Measurements from ENCODE around the gene PAPPA2.

PAPPA2 gene

DNA sequence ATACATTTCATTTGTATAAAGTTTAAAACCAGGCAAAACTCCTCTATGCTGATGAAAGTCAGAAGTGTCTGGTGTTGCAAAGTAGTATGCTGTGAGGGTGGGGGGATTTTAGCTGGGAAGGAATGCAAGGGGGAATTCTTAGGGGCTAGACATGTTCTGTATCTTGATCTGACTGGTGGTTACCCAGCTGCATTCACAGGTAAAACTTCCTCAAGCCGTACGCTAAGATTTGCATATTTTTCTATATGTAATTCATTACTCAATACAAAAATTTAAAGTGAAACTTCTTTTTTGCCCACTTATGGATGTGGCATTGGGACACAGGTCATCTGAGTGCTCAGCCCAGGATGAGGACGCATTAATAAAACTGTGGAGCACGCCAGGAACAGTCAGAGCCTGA is 323.3 kb downstream of the PAPPA2 start (continued):
- TF ChIP-seq, protein P1, sequence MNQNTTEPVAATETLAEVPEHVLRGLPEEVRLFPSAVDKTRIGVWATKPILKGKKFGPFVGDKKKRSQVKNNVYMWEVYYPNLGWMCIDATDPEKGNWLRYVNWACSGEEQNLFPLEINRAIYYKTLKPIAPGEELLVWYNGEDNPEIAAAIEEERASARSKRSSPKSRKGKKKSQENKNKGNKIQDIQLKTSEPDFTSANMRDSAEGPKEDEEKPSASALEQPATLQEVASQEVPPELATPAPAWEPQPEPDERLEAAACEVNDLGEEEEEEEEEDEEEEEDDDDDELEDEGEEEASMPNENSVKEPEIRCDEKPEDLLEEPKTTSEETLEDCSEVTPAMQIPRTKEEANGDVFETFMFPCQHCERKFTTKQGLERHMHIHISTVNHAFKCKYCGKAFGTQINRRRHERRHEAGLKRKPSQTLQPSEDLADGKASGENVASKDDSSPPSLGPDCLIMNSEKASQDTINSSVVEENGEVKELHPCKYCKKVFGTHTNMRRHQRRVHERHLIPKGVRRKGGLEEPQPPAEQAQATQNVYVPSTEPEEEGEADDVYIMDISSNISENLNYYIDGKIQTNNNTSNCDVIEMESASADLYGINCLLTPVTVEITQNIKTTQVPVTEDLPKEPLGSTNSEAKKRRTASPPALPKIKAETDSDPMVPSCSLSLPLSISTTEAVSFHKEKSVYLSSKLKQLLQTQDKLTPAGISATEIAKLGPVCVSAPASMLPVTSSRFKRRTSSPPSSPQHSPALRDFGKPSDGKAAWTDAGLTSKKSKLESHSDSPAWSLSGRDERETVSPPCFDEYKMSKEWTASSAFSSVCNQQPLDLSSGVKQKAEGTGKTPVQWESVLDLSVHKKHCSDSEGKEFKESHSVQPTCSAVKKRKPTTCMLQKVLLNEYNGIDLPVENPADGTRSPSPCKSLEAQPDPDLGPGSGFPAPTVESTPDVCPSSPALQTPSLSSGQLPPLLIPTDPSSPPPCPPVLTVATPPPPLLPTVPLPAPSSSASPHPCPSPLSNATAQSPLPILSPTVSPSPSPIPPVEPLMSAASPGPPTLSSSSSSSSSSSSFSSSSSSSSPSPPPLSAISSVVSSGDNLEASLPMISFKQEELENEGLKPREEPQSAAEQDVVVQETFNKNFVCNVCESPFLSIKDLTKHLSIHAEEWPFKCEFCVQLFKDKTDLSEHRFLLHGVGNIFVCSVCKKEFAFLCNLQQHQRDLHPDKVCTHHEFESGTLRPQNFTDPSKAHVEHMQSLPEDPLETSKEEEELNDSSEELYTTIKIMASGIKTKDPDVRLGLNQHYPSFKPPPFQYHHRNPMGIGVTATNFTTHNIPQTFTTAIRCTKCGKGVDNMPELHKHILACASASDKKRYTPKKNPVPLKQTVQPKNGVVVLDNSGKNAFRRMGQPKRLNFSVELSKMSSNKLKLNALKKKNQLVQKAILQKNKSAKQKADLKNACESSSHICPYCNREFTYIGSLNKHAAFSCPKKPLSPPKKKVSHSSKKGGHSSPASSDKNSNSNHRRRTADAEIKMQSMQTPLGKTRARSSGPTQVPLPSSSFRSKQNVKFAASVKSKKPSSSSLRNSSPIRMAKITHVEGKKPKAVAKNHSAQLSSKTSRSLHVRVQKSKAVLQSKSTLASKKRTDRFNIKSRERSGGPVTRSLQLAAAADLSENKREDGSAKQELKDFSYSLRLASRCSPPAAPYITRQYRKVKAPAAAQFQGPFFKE (tag by site-specific recombination; IDR thresholded peaks at IDR 0.05; ENCODE audit: borderline replicate concordance): no peak
- TF ChIP-seq ZNF138 (tag by site-specific recombination; IDR thresholded peaks at IDR 0.05; ENCODE audit: borderline replicate concordance) (no peak), ZNF426 (tag by site-specific recombination; IDR thresholded peaks at IDR 0.05) (no peak), ZNF114 (tag by site-specific recombination; IDR thresholded peaks at IDR 0.05) (no peak), ZNF366 (tag by site-specific recombination; conservative IDR thresholded peaks at IDR 0.05) (no peak), SP7 (tag by site-specific recombination; IDR thresholded peaks at IDR 0.05) (no peak), ZNF514 (tag by site-specific recombination; IDR thresholded peaks at IDR 0.05) (no peak), ZNF776 (tag by site-specific recombination; IDR thresholded peaks at IDR 0.05; ENCODE audit: borderline replicate concordance) (no peak), ZNF777 (tag by site-specific recombination; IDR thresholded peaks at IDR 0.05; ENCODE audit: borderline replicate concordance) (no peak), ZNF510 (tag by site-specific recombination; IDR thresholded peaks at IDR 0.05; ENCODE audit: insufficient replicate concordance) (no peak)
- TF ChIP-seq, protein P2, sequence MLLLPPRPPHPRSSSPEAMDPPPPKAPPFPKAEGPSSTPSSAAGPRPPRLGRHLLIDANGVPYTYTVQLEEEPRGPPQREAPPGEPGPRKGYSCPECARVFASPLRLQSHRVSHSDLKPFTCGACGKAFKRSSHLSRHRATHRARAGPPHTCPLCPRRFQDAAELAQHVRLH (tag by site-specific recombination; IDR thresholded peaks at IDR 0.05): no peak
- TF ChIP-seq, protein P3, sequence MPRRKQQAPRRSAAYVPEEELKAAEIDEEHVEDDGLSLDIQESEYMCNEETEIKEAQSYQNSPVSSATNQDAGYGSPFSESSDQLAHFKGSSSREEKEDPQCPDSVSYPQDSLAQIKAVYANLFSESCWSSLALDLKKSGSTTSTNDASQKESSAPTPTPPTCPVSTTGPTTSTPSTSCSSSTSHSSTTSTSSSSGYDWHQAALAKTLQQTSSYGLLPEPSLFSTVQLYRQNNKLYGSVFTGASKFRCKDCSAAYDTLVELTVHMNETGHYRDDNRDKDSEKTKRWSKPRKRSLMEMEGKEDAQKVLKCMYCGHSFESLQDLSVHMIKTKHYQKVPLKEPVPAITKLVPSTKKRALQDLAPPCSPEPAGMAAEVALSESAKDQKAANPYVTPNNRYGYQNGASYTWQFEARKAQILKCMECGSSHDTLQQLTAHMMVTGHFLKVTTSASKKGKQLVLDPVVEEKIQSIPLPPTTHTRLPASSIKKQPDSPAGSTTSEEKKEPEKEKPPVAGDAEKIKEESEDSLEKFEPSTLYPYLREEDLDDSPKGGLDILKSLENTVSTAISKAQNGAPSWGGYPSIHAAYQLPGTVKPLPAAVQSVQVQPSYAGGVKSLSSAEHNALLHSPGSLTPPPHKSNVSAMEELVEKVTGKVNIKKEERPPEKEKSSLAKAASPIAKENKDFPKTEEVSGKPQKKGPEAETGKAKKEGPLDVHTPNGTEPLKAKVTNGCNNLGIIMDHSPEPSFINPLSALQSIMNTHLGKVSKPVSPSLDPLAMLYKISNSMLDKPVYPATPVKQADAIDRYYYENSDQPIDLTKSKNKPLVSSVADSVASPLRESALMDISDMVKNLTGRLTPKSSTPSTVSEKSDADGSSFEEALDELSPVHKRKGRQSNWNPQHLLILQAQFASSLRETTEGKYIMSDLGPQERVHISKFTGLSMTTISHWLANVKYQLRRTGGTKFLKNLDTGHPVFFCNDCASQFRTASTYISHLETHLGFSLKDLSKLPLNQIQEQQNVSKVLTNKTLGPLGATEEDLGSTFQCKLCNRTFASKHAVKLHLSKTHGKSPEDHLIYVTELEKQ (tag by site-specific recombination; IDR thresholded peaks at IDR 0.05; ENCODE audit: borderline replicate concordance): no peak
- TF ChIP-seq, protein P4, sequence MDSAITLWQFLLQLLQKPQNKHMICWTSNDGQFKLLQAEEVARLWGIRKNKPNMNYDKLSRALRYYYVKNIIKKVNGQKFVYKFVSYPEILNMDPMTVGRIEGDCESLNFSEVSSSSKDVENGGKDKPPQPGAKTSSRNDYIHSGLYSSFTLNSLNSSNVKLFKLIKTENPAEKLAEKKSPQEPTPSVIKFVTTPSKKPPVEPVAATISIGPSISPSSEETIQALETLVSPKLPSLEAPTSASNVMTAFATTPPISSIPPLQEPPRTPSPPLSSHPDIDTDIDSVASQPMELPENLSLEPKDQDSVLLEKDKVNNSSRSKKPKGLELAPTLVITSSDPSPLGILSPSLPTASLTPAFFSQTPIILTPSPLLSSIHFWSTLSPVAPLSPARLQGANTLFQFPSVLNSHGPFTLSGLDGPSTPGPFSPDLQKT (IDR thresholded peaks at IDR 0.05; ENCODE audit: borderline replicate concordance, low read depth, low read length): no peak

DNA sequence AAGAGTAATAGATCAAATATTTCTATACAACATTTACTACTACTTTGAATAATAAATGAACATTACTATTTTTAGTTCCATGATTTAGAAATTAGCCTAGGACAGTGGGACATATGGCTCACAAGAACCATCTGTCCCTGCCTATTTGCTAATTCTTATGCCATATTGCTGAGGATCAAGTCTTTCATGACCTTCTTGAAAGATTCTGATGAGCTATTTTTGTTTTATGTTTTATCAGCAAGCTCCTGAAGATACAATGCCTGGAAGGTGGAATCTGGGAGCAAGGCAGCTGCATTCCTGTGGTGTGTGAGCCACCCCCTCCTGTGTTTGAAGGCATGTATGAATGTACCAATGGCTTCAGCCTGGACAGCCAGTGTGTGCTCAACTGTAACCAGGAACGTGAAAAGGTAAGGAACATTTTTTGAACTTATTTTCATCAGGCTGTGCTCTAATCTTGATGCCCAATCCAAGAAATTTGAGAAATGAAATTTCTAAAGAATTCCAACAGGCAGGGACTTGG is 326.7 kb downstream of the PAPPA2 start:
- POLR2A ChIA-PET: no interaction called here
- CTCF ChIA-PET: interaction anchor here (0.6 kb wide), 1 partner anchor 1124 kb away, joined by 4 read pairs; no protein-coding TSS in a partner anchor
- Histone ChIP-seq H3K4me3 (ENCODE audit: low read depth, low read length) (no peak overlapping the region), H3K27ac (ENCODE audit: extremely low read depth, low read depth, low read length) (no peak overlapping the region), H3K9me3 (ENCODE audit: control insufficient read depth, insufficient read depth, low read depth, low read length) (no peaks in the 10 kb centered on the region), H3K4me1 (ENCODE audit: control insufficient read depth, insufficient read depth, low read length) (no peaks in the 10 kb centered on the region), H3K36me3 (ENCODE audit: control insufficient read depth in 2 of 2, insufficient read depth in 1 of 2, low read length in 2 of 2) (no peaks in the 10 kb centered on the region)
- TF ChIP-seq, protein P5, sequence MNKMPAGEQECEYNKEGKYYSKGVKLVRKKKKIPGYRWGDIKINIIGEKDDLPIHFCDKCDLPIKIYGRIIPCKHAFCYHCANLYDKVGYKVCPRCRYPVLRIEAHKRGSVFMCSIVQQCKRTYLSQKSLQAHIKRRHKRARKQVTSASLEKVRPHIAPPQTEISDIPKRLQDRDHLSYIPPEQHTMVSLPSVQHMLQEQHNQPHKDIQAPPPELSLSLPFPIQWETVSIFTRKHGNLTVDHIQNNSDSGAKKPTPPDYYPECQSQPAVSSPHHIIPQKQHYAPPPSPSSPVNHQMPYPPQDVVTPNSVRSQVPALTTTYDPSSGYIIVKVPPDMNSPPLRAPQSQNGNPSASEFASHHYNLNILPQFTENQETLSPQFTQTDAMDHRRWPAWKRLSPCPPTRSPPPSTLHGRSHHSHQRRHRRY (tag by site-specific recombination; IDR thresholded peaks at IDR 0.05): no peak
- TF ChIP-seq SALL2 (tag by site-specific recombination; IDR thresholded peaks at IDR 0.05; ENCODE audit: borderline replicate concordance) (no peak), TCF7L2 (IDR thresholded peaks at IDR 0.05; ENCODE audit: borderline replicate concordance, low read depth, low read length) (no peak), ZNF561 (tag by site-specific recombination; IDR thresholded peaks at IDR 0.05; ENCODE audit: borderline replicate concordance) (no peak), ZNF133 (tag by site-specific recombination; IDR thresholded peaks at IDR 0.05) (no peak), HOXC10 (CRISPR knock-in tag; IDR thresholded peaks at IDR 0.05) (no peak), ZNF768 (tag by site-specific recombination; IDR thresholded peaks at IDR 0.05) (no peak)
- TF ChIP-seq, protein P6, sequence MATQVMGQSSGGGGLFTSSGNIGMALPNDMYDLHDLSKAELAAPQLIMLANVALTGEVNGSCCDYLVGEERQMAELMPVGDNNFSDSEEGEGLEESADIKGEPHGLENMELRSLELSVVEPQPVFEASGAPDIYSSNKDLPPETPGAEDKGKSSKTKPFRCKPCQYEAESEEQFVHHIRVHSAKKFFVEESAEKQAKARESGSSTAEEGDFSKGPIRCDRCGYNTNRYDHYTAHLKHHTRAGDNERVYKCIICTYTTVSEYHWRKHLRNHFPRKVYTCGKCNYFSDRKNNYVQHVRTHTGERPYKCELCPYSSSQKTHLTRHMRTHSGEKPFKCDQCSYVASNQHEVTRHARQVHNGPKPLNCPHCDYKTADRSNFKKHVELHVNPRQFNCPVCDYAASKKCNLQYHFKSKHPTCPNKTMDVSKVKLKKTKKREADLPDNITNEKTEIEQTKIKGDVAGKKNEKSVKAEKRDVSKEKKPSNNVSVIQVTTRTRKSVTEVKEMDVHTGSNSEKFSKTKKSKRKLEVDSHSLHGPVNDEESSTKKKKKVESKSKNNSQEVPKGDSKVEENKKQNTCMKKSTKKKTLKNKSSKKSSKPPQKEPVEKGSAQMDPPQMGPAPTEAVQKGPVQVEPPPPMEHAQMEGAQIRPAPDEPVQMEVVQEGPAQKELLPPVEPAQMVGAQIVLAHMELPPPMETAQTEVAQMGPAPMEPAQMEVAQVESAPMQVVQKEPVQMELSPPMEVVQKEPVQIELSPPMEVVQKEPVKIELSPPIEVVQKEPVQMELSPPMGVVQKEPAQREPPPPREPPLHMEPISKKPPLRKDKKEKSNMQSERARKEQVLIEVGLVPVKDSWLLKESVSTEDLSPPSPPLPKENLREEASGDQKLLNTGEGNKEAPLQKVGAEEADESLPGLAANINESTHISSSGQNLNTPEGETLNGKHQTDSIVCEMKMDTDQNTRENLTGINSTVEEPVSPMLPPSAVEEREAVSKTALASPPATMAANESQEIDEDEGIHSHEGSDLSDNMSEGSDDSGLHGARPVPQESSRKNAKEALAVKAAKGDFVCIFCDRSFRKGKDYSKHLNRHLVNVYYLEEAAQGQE (tag by site-specific recombination; IDR thresholded peaks at IDR 0.05): no peak
